ENCODE results near the gene DYSF.
"Not testable (repeated sequence)": the region's sequence is repeated elsewhere in the genome, so short reads cannot be mapped to it uniquely, and the experiment has no call there.

The DYSF gene

GRCh38 chr2:71453404-71454220 is at the start of gene DYSF:
TSS of gene DYSF (plus strand) at chr2:71453561.
- peak; percentile 60 for DNase-seq

DNA sequence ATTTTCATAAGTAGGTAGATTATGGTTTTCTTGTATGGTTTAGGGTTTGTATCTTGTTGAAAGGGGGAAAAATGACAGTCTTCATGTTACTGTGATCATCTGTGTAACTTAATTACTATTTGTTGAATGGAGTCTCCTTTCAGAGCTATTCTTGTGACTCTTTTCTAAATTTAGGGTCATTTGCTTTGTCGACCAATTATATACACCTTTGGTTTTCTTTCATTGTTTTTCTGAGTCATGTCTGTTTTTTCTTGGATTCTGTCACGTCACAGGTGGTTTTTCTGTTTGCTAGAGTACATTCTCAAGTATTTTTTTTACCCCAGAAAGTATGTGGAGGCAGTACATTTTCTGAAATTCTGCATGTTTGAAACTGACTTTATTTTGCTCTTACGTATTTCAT is 43.8 kb upstream of the DYSF start:
- no peak for DNase-seq

- DNase-seq: no peak
These were observed 42.7 kb upstream of the DYSF start for GRCh38 chr2:71410696-71411095.

- DNase-seq: not testable (repeated sequence)
These were observed 36.5 kb upstream of the DYSF start for GRCh38 chr2:71416866-71417265.

- DNase-seq: peak; percentile 24
These were observed 35.8 kb upstream of the DYSF start for GRCh38 chr2:71417300-71418202.

- DNase-seq: no peak
These were observed 34.2 kb upstream of the DYSF start for GRCh38 chr2:71419145-71419544.

- no peak for DNase-seq
These were observed 33.4 kb upstream of the DYSF start for GRCh38 chr2:71419976-71420375.

DNA sequence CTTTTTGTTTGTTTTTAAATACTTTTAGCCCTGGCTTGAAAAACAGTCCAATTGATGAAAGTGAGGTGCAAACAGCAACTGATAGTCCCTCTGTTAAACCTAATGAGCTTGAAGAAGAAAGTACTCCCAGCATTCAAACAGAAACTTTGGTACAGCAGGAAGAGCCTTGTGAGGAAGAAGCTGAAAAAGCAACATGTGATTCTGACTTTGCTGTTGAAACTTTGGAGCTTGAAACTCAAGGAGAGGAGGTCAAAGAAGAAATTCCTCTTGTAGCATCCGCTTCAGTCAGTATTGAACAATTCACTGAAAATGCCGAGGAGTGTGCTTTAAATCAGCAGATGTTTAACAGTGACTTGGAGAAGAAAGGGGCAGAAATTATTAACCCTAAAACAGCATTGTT is 30.6 kb upstream of the DYSF start:
- no peak for DNase-seq

DNA sequence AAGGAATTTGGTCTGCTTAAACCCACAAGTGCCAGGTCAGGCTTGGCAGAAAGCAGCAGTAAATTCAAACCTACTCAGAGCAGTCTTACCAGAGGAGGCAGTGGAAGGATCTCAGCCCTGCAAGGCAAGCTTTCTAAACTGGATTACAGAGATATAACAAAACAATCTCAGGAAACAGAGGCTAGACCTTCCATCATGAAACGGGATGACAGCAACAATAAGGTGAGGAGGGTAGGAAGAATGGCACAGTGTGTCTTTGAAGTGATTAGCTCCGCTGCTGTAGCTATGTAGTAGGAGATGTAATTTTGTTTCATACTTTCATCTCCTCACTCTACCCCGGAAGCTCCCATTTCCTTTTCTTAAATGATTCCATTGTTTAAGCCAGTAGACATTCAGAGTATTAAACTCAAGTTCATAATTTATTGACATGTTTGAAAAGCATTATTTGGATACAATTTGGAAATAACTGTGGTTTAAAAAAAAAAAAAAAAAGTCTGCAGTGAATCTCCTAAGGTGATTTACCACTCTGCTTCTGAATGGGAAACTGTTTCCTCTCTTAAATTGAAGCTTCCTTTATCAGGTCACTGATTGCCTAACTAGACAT is 29.4 kb upstream of the DYSF start:
- no peak for DNase-seq

DNA sequence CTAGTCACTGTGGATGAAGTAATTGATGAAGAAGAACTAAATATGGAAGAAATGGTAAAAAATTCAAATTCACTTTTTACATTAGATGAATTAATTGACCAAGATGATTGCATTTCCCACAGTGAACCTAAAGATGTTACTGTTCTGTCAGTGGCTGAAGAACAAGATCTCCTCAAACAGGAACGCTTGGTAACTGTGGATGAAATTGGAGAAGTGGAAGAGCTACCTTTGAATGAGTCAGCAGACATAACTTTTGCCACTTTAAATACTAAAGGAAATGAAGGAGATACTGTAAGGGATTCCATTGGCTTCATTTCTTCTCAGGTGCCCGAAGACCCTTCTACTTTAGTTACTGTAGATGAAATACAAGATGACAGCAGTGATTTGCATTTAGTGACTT is 26.6 kb upstream of the DYSF start:
- no peak for DNase-seq

DNA sequence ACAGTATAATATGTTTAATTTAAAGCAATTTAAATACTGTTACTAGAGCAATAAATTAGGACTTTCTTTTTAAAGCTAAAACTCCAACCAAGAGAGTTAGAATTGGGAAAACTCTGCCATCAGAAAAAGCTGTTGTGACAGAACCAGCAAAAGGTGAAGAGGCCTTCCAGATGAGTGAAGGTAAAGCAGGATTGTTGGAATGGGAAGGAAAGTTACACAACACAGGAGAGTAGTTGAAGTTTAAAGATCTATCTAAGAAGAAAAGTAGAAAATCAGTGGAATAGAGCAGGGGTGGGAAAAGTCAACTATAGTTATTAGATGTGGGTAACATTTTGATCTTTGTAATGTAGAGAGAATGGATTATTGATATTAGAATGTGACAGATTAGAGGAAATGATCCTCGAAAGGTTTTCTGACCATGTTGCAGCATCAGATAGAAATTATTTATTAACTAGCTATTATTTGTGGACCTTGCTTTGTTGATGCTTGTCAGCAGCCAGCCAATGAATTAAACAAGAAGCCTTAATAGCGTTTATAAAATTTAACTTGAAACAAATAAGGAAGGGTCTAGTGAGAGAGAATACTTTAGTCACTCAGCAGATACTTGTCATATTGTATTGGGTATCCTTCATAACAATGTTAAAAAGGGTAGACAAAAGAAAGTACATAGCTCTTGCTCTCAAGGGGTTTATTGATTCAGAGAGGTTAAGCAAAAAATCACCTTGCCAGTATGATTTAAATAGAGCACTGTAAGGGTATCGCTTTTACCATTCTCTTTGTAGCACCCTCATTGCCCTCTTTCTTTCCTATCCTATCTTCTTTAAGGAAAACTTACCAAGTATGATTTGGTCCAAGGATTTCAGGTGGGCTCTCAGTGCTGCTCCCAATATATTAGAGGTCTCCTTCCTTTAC is 24.6 kb upstream of the DYSF start:
- DNase-seq: no peak

DNA sequence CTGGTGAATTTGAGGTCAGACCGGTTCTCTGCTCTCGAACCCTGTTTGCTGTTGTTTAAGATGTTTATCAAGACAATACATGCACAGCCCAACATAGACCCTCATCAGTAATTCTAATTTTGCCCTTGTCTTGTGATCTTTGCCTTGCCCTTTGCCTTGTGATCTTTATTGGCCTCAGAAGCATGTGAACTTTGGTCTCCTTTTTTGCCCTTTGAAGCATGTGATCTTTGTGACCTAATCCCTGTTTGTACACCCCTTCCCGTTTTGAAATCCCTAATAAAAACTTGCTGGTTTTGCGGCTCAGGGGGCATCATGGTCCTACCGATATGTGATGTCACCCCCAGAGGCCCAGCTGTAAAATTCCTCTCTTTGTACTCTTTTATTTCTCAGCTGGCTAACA is 8.2 kb upstream of the DYSF start:
- not testable (repeated sequence) for DNase-seq

GRCh38 chr2:71446505-71446904 is 6.9 kb upstream of the DYSF start:
- DNase-seq: no peak

DNA sequence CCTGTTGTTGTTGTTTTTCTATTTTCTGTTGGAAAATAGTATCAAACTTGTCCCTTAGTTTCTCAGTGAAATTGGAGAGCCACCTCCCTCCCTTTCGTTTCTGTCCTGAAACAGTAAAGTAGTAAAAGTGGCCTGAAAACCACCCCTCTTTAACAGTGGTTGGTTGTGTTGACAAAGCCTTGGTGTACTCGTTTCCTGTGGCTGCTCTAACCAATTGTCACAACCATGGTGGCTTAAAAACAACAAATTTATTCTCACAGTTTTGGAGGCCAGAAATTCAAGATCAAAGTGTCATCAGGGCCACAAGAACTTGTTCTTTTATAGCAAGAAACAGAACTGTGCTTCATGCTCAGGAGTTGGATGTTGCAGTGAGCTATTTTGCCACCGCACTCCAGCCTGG is 4.0 kb upstream of the DYSF start:
- no peak for DNase-seq

GRCh38 chr2:71451705-71452104 is 1.7 kb upstream of the DYSF start:
- no peak for DNase-seq

DNA sequence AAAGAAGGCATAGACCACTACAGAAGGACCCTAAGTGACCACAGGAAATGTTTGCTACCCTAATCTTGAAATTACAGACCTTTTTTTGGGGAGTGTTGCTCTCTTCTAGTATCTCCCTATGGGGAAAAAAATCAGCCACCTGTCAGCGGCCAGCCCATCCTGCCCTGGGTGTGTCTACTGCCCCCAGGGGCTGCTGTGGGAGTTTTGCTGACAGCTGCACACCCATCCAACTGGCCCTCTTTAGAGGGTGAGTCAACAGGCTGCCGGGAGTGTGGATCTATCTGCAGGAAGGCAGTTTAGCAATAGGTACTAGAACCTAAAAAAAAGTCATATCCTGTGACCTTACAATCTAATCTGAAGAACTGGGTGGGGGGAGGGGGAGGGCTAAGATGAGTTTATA is 796 bp upstream of the DYSF start:
- peak; percentile 21 for DNase-seq

DNA sequence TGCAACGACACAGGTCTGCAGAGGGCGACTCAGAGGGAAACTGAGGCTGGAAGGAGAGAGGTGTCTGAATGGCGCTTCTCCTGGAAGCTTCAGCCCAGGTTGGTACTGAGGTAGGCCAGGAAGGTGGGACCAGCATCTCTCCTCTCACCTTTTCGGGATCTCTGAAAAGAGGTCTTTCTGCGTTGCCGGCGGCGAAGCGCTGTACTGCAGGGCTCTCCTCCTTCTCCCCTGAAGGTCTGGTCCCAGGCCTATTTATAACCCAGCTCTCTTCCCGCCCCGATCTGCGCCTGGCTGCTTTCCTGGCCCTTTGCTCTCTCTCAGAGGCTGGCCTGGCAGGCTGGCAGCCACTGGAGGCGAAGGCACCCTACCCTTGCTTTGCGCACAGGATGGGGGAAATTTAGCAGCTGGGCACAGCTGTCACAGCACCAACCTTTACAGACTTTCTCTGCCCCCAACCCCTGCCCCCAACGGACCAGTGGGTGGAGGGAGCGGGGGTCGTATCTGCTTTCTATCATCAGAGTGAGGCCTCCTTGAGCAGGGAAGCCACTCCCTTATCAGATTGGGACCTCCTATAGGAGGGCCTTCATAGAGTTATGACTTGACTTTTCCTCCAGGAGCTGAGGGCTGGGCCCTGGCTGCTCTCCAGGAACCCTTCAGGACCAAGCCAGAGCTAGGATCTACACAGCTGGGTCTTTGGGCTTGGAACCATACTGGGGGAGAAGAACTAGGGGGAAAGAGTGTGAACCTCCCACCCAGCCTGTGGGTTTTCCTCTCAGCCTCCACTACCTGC is 1.1 kb downstream of the DYSF start:
- DNase-seq: no peak

DNA sequence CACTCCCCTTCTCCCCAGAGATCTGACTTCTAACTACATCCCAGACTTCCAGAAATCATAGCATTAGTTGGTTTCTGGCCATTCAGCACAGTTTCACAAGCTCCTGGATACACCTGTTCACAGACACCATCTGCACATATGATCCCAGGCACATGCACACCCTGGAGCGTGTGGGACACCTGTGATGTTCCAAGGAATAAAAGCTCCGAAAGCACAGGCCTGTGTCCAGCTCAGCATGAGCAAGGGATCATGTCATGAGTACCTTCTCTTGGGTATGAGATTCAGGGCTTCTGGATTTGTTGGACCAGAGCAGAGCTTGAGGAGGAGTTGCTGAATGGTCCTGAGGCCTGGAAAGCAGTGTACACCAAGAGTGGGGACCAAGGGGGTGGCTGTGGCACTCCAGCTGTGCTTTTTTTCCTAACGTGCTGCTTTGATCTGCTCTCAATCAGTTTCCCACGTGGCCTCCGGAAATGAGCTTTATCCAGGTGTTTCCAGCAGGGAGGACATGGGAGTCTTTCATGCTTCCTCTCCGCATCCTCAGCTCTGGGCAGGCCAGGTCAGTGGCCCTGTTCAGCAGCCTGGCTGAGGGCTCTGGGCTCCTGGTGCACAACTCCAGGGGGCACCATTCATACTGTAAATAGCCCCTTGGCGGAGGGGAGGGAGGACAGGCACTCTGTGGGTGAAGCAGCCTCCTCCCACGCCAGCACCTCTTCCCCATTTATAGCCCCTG is 1.8 kb downstream of the DYSF start:
- no peak for DNase-seq

DNA sequence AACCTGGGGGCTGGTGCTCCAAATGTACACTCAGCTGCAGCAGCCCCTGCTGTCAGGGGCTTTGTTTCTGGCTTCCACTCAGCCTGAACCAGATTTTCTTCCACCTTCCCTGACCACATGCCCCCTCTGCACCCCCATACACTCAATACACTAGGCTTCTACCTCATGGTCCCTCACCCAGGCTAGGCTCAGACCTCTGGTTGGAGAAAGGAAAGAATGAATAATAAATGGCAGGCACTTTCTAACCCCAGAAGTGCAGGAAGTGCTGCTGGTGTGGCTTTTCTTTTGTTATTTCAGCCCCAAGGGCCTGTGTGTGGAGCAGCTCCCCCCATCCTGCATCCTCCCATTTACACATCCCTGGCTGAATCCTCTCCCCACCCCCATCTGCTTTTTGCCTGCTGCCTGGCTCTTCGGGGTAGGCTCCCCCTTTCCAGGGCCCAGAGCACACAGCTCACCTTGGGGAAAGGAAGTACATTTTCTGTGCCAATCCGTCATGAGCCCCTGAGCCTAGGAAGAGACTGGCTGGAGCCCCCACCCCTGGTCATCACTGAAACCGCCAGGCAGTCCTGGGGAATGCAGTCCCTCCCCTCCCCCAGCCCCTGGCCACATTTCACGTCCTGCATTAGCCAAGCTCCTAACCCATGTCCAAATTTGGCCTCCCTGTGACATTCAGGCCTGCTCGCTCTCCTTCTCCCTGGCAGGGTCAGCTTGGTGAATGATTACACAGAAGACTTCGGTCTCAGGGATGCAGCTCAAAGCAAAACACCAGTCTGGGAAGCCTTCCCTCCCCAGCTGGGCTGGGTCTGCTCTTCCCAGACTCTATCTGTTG is 2.6 kb downstream of the DYSF start:
- peak; percentile 26 for DNase-seq

- DNase-seq: no peak
These were observed 3.3 kb downstream of the DYSF start for GRCh38 chr2:71456617-71457016.

Data from eye (tissue), 1 donor.